ENCODE results near the gene DDX59. TPM values are rescaled to one million over a fixed set of nuclear protein-coding genes. Genes with fewer than 3 reads are reported as not detected.

DDX59 gene
- total RNA-seq, 4 donors from 2014 or later: 13.7 to 59.4 (median 16.8) TPM

DNA sequence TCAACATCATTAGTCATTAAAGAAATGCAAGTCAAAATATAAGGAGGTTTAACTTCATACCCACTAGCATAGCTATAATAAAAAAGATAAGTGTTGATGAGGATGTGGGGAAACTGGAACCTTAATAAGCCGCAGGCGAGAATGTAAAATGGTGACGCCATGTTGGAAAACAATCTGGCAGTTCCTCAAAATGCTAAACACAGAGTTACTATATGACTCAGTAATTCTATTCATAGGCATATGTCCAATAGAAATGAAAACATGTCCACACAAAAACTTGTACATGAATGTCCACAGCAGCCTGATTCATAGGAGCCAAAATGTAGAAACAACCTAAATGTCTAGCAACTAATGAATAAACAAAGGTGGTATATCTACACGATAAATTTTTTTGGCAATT is 23.2 kb downstream of the DDX59 start:
- H3K36me3 ChIP-seq: peaks cover 0 to 46% (median 0%) of the 10 kb centered on the region in 3 donors
- H3K9me3 ChIP-seq: no peaks in the 10 kb centered on the region
- TF ChIP-seq, protein P1, sequence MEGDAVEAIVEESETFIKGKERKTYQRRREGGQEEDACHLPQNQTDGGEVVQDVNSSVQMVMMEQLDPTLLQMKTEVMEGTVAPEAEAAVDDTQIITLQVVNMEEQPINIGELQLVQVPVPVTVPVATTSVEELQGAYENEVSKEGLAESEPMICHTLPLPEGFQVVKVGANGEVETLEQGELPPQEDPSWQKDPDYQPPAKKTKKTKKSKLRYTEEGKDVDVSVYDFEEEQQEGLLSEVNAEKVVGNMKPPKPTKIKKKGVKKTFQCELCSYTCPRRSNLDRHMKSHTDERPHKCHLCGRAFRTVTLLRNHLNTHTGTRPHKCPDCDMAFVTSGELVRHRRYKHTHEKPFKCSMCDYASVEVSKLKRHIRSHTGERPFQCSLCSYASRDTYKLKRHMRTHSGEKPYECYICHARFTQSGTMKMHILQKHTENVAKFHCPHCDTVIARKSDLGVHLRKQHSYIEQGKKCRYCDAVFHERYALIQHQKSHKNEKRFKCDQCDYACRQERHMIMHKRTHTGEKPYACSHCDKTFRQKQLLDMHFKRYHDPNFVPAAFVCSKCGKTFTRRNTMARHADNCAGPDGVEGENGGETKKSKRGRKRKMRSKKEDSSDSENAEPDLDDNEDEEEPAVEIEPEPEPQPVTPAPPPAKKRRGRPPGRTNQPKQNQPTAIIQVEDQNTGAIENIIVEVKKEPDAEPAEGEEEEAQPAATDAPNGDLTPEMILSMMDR (IDR thresholded peaks at IDR 0.05): no peak
- TF ChIP-seq POLR2A (IDR thresholded peaks at IDR 0.05): no peak
- no peak overlapping the region for H3K27ac ChIP-seq
- no peak for DNase-seq
- no peaks in the 10 kb centered on the region for H3K27me3 ChIP-seq
- H3K4me3 ChIP-seq: no peak overlapping the region
- H3K4me1 ChIP-seq: no peaks in the 10 kb centered on the region

DNA sequence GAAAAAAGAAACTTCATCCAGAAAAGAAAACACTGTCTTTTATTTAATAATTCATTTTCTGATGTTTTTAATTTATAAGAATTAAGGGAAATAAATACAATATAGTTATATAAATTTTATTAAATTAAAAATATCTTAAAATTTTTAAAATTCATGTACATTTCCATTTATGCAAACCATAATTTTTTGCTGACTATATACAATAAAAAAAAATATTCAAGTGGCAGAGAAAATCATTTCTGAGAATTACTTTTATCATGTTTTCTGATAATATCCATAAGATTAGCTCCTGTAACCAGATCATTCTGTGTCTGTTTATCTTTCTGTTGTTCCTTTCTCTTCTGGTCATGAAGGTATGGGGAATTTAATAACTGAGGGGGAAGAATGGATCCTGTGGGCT is 25.7 kb downstream of the DDX59 start:
- Histone ChIP-seq H3K4me3 (no peak overlapping the region), H3K9me3 (no peaks in the 10 kb centered on the region), H3K27ac (no peak overlapping the region), H3K4me1 (no peaks in the 10 kb centered on the region), H3K36me3 (peaks cover 0 to 34% (median 0%) of the 10 kb centered on the region in 3 donors), H3K27me3 (no peaks in the 10 kb centered on the region)
- TF ChIP-seq, protein P1 (IDR thresholded peaks at IDR 0.05): no peak
- no peak for TF ChIP-seq POLR2A (IDR thresholded peaks at IDR 0.05)
- DNase-seq: no peak

DNA sequence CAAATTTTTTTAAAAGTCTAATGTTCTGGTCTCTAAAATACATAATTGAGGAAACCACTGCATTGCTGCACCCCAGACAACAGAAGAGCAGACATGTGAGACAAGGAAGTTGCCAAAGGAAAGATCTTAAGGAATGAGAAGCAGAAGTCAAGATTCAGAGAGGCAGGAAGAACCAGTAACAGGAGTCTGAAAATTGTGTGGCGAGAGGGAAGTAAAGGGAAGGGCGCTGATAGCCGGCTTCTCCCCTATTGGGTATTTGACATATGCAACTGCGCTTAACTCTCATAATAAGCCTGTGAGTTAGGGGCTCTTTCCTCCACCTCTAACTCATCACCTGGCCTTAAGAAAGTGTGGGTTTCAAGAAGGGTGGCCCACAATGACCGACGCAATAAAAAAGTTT is 27.2 kb downstream of the DDX59 start:
- H3K4me1 ChIP-seq: no peaks in the 10 kb centered on the region
- no peaks in the 10 kb centered on the region for H3K27me3 ChIP-seq
- no peak overlapping the region for H3K4me3 ChIP-seq
- no peaks in the 10 kb centered on the region for H3K9me3 ChIP-seq
- DNase-seq: no peak
- H3K27ac ChIP-seq: no peak overlapping the region
- H3K36me3 ChIP-seq: peaks cover 0 to 19% (median 0%) of the 10 kb centered on the region in 3 donors
- TF ChIP-seq POLR2A (IDR thresholded peaks at IDR 0.05): no peak
- TF ChIP-seq, protein P1 (IDR thresholded peaks at IDR 0.05): no peak

DNA sequence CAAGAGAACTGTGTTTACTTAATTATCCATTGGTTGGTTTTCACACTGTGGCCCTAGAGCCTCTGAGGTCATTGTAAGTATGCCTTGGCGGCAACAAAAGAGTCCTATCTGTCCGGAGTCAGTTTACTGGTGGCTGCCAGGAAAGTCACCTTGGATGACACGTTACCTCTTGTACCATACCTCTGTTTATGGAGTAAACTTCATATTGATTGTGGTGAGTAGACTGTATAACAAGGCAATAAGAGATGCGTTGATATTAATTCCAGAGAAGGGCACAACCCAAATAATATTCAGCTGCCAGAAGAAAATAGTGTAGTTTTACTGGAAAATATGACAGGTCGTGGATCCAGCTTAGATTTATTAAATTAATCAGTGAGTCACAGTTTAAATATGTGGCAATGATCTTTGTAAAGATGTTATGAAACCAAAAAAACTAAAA is 28.7 kb downstream of the DDX59 start:
- peaks cover 0 to 7% (median 0%) of the 10 kb centered on the region in 3 donors for H3K36me3 ChIP-seq
- H3K4me3 ChIP-seq: no peak overlapping the region
- H3K9me3 ChIP-seq: no peaks in the 10 kb centered on the region
- TF ChIP-seq, protein P1 (IDR thresholded peaks at IDR 0.05): no peak
- no peak for TF ChIP-seq POLR2A (IDR thresholded peaks at IDR 0.05)
- H3K4me1 ChIP-seq: no peaks in the 10 kb centered on the region
- H3K27ac ChIP-seq: no peak overlapping the region
- no peak for DNase-seq
- H3K27me3 ChIP-seq: no peaks in the 10 kb centered on the region

DNA sequence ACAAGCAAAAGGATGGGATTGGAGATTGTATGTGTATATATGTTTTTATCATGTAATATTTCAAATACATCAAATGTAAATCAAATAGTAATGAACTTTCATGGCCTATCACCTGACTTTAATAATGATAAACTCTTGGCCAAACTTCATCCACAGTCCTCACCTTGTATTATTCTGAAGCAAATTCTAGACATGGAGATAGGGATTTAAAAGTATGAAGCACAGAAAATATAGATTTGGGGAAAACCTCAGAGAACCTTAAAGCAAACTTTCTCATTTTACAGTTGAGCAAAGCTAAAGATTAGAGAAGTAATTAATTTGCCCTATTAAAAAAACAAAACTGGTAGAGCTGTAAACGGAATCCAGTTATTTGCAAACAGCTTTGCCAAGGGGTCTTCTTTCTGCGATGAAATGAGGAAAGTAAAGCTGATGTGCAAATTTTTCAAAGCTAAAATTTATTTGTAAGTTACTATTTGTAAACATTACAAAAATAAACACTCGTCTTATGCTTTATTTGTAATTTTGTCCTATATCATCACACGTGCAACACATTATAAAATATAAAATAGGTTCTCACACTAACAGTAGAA is 29.2 kb downstream of the DDX59 start:
- Histone ChIP-seq H3K36me3 (peaks cover 0 to 5% (median 0%) of the 10 kb centered on the region in 3 donors), H3K4me1 (no peaks in the 10 kb centered on the region), H3K9me3 (no peaks in the 10 kb centered on the region), H3K27ac (no peak overlapping the region), H3K27me3 (no peaks in the 10 kb centered on the region), H3K4me3 (no peak overlapping the region)
- no peak for TF ChIP-seq POLR2A (IDR thresholded peaks at IDR 0.05)
- TF ChIP-seq, protein P1 (IDR thresholded peaks at IDR 0.05): no peak
- DNase-seq: no peak

Data from Peyer's patch (tissue), 4 donors.